ENCODE results near the gene MYH11. TPM values are rescaled to one million over a fixed set of nuclear protein-coding genes. Genes with fewer than 3 reads are reported as not detected.

Gene MYH11
- total and polyA plus RNA-seq, 10 of the 15 experiments (the other 5 are each of a cell fraction or from before 2014, with no cell fraction given), result 0.01 to 1.9 (median 0.13) TPM; not detected in 1

DNA sequence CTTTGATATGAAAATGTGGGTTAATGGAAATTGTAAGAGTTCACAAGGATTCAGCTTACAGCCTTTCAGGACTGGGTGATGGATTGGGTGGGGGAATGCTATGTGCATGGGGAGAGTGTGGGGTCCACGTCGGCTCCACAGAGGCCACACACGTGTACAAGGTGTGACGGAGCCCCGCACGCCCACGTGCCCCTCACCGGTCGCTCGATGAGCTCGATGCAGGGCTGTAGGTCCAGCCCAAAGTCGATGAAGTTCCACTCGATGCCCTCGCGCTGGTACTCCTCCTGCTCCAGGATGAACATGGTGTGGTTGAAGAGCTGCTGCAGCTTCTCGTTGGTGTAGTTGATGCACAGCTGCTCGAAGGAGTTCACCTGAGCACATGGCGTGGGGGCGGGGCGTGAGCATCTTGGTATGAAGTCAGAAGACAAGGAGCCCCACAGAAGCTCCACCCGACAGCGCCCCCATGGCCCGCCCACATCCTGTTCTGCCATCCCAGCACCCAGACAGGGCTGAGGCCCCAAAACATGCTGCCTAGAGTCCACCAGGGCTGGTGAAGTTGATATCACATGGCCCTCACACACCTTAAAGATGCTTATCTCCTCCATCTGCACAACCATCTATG is 99.1 kb downstream of the MYH11 start:
- H2AFZ ChIP-seq (ENCODE audit: control insufficient read depth, low read depth, low read length), result no peak overlapping the region
- no peak overlapping the region for H3K27ac ChIP-seq (ENCODE audit: control insufficient read depth, insufficient read depth)
- no peak overlapping the region for H3K4me2 ChIP-seq (ENCODE audit: control insufficient read depth, insufficient read depth)
- SMC1A ChIA-PET (ENCODE audit: uncharacterized antibody, unreplicated experiment), result no interaction called here
- POLR2A ChIA-PET, result interaction anchor here (0.8 kb wide), 1 partner anchor 330 kb away, joined by 3 read pairs; no protein-coding TSS in a partner anchor
- H4K20me1 ChIP-seq (ENCODE audit: control insufficient read depth, insufficient read depth), result no peaks in the 10 kb centered on the region
- no TSS peak for BruUV-seq (replicated peaks)
- no peaks in the 10 kb centered on the region for H3K9me3 ChIP-seq (replicated peaks; ENCODE audit: control insufficient read depth, insufficient read depth, low read length)
- DNase-seq (ENCODE audit: low read depth, low spot score) (no peak), FAIRE-seq (no peak), ATAC-seq (no peak)
- H3K9ac ChIP-seq (ENCODE audit: control insufficient read depth, insufficient read depth, low read length), result no peak overlapping the region
- no peaks in the 10 kb centered on the region for H3K4me1 ChIP-seq (ENCODE audit: control insufficient read depth, insufficient read depth, low read length)
- H3K4me3 ChIP-seq, result no peak overlapping the region
- RAD21 ChIA-PET (ENCODE audit: unreplicated experiment), result no interaction called here
- TF ChIP-seq CUX1 (IDR thresholded peaks at IDR 0.05; ENCODE audit: insufficient replicate concordance, low read depth, low read length) (no peak), CREM (IDR thresholded peaks at IDR 0.05; ENCODE audit: low read depth) (no peak)
- TF ChIP-seq, protein P1, sequence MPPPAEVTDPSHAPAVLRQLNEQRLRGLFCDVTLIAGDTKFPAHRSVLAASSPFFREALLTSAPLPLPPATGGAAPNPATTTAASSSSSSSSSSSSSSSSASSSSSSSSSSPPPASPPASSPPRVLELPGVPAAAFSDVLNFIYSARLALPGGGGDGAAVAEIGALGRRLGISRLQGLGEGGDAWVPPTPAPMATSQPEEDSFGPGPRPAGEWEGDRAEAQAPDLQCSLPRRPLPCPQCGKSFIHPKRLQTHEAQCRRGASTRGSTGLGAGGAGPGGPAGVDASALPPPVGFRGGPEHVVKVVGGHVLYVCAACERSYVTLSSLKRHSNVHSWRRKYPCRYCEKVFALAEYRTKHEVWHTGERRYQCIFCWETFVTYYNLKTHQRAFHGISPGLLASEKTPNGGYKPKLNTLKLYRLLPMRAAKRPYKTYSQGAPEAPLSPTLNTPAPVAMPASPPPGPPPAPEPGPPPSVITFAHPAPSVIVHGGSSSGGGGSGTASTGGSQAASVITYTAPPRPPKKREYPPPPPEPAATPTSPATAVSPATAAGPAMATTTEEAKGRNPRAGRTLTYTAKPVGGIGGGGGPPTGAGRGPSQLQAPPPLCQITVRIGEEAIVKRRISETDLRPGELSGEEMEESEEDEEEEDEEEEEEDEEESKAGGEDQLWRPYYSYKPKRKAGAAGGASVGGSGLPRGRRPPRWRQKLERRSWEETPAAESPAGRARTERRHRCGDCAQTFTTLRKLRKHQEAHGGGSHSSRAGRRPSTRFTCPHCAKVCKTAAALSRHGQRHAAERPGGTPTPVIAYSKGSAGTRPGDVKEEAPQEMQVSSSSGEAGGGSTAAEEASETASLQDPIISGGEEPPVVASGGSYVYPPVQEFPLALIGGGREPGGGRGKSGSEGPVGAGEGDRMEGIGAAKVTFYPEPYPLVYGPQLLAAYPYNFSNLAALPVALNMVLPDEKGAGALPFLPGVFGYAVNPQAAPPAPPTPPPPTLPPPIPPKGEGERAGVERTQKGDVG (CRISPR knock-in tag; IDR thresholded peaks at IDR 0.05), result no peak
- CTCF ChIA-PET, result interaction anchor here (0.9 to 1.6 kb wide), 3 partner anchors 16 to 354 kb away, joined by 3 read pairs; no protein-coding TSS in a partner anchor
- no peaks in the 10 kb centered on the region for H3K36me3 ChIP-seq (ENCODE audit: control insufficient read depth in 2 of 2, insufficient read depth in 2 of 2, low read length in 1 of 2)
- intact Hi-C loops (cut with micrococcal nuclease; ENCODE audit: unreplicated experiment), result loop anchor here (5.0 kb wide), 1 partner anchor 330 kb away; no protein-coding TSS in a partner anchor
- in situ Hi-C loops (cut with MboI), result loop anchor here (5.0 kb wide), 1 partner anchor 370 kb away; no protein-coding TSS in a partner anchor
- H3K79me2 ChIP-seq (ENCODE audit: control insufficient read depth, insufficient read depth, low read length), result no peaks in the 10 kb centered on the region
- no peaks in the 10 kb centered on the region for H3K27me3 ChIP-seq (replicated peaks in 1 of 2; ENCODE audit: control insufficient read depth in 2 of 2, insufficient read depth in 2 of 2, low read length in 1 of 2)
- WGBS (ENCODE audit: insufficient coverage, insufficient replicate concordance, low lambda C conversion rate, missing lambda C conversion rate), result 64% methylated on average over 22 of the region's 23 CpGs
